GM12873 (cell line): ENCODE measurements around the gene SPOP.

ENCODE experiments used
- TF ChIP-seq, protein P1 (sequence below): IDR thresholded peaks from 2 replicates; pipeline ENCODE4 v1.5.1; 2012; ENCODE audit warnings: low read depth, mild to moderate bottlenecking, moderate library complexity, low read length, control low read depth; ENCODE audit not compliant: insufficient read depth; ENCODE audit errors: missing control alignments

Gene SPOP

DNA sequence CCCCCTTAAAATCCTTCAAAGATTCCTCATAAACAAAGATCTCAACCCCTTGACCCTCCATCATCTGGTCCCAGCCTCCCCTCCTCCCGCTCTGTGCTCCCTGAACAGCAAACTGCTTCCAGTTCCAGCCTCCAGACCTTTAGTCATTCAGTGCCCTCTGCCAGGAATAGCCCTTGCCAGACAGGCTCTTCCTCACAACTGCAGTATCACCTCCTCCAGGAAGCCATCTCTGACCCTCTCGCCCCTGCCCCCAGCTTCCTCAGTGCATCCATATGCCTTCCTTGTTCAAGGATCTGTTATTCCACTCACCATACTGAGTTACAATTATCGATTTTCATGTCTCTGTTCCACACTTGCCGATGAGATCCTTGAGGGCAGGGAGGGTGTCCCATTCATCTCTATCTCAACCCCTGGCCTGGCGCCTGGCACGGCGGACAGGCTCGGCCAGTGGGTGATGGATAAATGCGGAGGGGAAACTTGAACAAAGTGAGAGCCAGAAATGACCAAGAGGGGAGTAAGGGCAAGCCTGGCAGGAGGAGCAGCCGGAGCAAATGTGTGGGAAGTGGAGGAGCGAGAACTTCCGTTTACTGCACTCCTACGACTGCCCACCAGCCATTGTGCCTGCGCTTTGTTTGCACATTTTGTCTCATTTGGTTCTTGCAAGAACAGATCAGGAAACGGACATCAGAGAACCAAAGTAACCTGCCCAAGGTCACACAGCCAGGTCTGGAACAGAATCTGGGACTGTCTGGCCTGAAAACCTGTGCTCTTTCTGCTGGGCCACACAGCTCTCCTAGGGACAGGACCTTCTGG, 104.2 kb downstream of the SPOP start:
- TF ChIP-seq, protein P1, sequence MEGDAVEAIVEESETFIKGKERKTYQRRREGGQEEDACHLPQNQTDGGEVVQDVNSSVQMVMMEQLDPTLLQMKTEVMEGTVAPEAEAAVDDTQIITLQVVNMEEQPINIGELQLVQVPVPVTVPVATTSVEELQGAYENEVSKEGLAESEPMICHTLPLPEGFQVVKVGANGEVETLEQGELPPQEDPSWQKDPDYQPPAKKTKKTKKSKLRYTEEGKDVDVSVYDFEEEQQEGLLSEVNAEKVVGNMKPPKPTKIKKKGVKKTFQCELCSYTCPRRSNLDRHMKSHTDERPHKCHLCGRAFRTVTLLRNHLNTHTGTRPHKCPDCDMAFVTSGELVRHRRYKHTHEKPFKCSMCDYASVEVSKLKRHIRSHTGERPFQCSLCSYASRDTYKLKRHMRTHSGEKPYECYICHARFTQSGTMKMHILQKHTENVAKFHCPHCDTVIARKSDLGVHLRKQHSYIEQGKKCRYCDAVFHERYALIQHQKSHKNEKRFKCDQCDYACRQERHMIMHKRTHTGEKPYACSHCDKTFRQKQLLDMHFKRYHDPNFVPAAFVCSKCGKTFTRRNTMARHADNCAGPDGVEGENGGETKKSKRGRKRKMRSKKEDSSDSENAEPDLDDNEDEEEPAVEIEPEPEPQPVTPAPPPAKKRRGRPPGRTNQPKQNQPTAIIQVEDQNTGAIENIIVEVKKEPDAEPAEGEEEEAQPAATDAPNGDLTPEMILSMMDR: no peak

DNA sequence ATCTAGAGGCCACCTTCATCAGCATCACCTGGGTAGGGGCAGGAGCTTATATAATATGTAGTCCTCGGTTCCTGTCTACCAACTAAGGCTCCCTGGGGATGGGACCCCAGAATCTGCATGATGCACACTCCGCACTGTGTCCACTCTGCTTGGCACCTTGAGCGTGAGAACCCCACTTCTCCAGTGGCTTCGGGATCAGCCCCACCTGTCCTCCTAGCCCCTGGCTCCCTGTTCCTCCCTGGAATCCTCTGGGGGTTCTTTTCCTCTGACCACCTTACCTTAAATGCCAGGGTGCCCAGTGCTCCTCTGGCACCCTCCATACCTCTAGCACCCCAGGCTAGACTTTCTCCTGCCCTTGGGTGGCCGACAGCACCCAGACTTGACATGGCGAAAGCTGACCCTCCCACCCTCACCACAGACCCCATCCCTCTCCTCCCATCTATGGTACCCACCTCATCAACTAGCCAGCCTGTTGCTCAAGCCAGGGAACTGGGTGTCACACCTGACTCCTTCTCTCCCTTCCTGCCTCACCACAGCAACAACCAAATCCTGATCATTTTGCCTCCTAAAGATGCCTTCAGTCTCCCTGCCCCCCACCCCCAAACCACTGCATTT, 105.0 kb downstream of the SPOP start:
- TF ChIP-seq, protein P1: no peak

DNA sequence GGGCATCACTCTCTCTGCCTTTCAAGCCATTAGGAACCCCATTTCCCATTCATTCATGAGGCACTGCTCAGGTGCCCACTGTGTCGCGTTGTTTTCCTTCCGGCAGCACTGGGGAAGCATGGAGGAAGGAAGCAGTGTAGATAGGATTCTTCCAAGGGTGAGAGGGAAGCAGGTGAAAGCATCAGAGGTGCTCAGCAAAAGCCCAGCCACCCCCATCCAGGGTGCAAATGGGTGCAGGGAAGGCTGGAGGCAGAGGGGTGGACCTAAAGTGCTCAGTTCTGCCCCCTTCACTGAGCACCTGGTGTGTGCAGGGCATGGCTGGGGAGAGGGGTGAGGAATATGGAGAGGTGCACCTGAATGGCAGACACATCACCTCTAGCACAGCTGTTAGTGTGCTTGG, 105.7 kb downstream of the SPOP start:
- TF ChIP-seq, protein P1: no peak

DNA sequence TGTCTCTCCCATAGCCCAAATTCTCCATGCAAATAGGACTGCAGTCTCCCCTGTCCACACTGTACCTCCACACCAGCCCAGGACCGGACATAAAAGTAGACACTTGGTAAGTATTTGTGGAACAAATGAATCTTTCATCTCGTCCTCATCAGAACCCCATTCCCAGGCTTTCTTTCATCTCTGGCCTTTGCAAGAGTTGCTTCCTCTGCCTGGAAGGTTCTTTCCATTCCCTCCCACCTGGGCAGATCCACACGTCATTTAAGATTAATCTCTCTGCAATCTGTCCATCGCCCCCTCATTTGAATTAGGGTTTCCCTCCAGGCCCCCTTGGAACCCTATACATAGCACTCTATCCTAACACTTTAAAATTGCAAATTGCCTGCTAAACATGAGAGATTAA, 106.1 kb downstream of the SPOP start:
- TF ChIP-seq, protein P1: no peak

DNA sequence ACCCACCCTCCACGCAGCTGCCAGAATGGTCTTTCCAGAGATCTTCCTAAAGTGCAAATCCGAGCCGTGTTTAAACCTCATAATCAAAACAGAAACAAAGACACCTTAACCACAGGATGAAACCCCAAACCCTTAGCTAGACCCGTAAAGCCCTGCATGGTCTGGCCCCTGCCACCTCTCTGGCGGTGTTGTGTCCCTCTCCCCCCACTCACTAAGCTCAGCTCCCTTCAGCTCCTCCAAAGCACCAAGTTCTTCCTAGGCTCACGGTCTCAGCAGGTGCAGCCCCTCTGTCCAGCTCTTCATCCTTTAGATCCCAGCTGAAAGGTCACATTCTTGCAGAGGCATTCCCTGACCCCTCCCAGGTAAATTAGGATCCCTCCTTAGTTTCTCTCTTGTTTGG, 106.6 kb downstream of the SPOP start:
- TF ChIP-seq, protein P1: no peak

DNA sequence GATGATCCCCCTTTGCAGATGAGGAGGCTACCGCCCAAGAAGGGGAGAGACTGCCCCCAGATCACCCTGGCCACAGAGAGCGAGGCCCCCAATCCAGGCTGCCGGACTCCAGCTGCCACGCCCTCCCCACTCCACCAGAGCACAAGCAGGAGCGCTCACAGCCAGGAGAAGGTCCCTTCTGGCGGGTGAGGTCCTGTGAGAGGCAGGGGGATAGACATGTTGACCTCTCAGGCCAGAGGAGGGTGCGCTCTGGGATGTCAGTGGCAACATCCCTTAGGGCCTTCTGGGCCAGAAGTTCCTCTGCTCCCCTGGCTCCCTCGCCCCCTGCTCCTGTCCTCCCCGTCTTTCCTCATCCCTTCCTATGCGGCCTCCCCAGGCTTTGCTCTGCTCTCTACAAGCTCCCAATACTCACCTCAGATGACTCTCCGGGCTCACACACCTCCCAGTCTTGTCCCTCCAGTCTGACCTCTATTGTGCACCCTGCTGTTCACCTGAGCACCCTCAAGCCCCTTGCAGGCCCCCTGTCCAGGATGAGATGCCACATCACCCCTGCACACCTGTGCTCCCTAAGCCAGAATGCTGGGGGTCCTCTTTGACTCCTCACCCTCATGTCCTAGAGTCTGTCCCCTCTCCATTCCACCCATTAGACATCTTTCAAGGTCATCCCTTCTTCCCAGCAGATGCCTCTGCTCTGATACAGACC, 107.2 kb downstream of the SPOP start:
- TF ChIP-seq, protein P1: no peak
